Neuronal stem cell (in vitro differentiated cells): Measurements from ENCODE around the gene VPS16.

Experiments
- DNase-seq: peaks from one replicate; pipeline ENCODE4 v3.0.0-alpha.2; 2013; ENCODE audit warnings: low spot score
- H2AFZ ChIP-seq: one replicate; pipeline ENCODE4 v1.6.1; 2013; ENCODE audit warnings: mild to moderate bottlenecking, low read length, inconsistent platforms
- H2AK5ac ChIP-seq: 2 replicates; pipeline ENCODE4 v1.6.1; 2013; ENCODE audit warnings: low read depth, mild to moderate bottlenecking, inconsistent platforms, low read length, moderate library complexity, mixed read lengths
- H2BK120ac ChIP-seq: 2 replicates; pipeline ENCODE4 v1.6.1; 2013; ENCODE audit warnings: low read depth, mild to moderate bottlenecking, inconsistent platforms, low read length, moderate library complexity, mixed read lengths
- H2BK12ac ChIP-seq: one replicate; pipeline ENCODE4 v1.6.1; 2013; ENCODE audit warnings: low read length, inconsistent platforms
- H2BK15ac ChIP-seq: 2 replicates; pipeline ENCODE4 v1.6.1; 2013; ENCODE audit warnings: mild to moderate bottlenecking, low read length, inconsistent platforms, mixed read lengths
- H2BK5ac ChIP-seq: one replicate; pipeline ENCODE4 v1.6.1; 2013; ENCODE audit warnings: inconsistent platforms, mild to moderate bottlenecking, low read length, moderate library complexity
- H3K14ac ChIP-seq: one replicate; pipeline ENCODE4 v1.6.1; 2013; ENCODE audit warnings: low read length, inconsistent platforms
- H3K18ac ChIP-seq: 2 replicates; pipeline ENCODE4 v1.6.1; 2013; ENCODE audit warnings: low read length, inconsistent platforms
- H3K23ac ChIP-seq: 2 replicates; pipeline ENCODE4 v1.6.1; 2013; ENCODE audit warnings: low read depth, mild to moderate bottlenecking, mixed read lengths, low read length, inconsistent platforms; ENCODE audit not compliant: poor library complexity
- H3K27ac ChIP-seq: replicated peaks from 3 replicates; pipeline ENCODE4 v1.5.1; 2013; ENCODE audit warnings: low read length, inconsistent platforms
- H3K27me3 ChIP-seq, 3 experiments: 2 replicates each; pipeline ENCODE4 v1.6.1; 2013; ENCODE audit warnings: low read length in 3 of 3, mild to moderate bottlenecking in 2 of 3, inconsistent platforms in 1 of 3, low read depth in 1 of 3, mixed read lengths in 1 of 3, moderate library complexity in 1 of 3; ENCODE audit not compliant: control insufficient read depth in 3 of 3, insufficient read depth in 3 of 3
- H3K36me3 ChIP-seq, 2 donors: replicated peaks in 1 of 2; 2 replicates each; pipeline ENCODE4 v1.6.1; 2013; ENCODE audit warnings: low read length in 2 of 2; ENCODE audit not compliant: control insufficient read depth in 2 of 2, insufficient read depth in 2 of 2
- H3K4ac ChIP-seq: 2 replicates; pipeline ENCODE4 v1.6.1; 2013; ENCODE audit warnings: inconsistent platforms, mild to moderate bottlenecking, low read length, moderate library complexity
- H3K4me1 ChIP-seq, 2 donors: 1 replicate in 1 of 2; 2 replicates in 1 of 2; pipeline ENCODE4 v1.6.1; 2013; ENCODE audit warnings: low read length in 2 of 2, low read depth in 1 of 2; ENCODE audit not compliant: control insufficient read depth in 2 of 2, insufficient read depth in 1 of 2
- H3K4me2 ChIP-seq: one replicate; pipeline ENCODE4 v1.6.1; 2013; ENCODE audit warnings: mild to moderate bottlenecking, low read length, inconsistent platforms; ENCODE audit not compliant: insufficient read depth, poor library complexity, severe bottlenecking
- H3K4me3 ChIP-seq, 2 donors: 2 replicates each; pipeline ENCODE4 v1.5.1; 2013; ENCODE audit warnings: low read length in 2 of 2, mild to moderate bottlenecking in 2 of 2, inconsistent platforms in 1 of 2, moderate library complexity in 1 of 2
- H3K79me1 ChIP-seq: one replicate; pipeline ENCODE4 v1.6.1; 2013; ENCODE audit warnings: low read depth, mild to moderate bottlenecking, inconsistent platforms, low read length, moderate library complexity
- H3K9ac ChIP-seq: one replicate; pipeline ENCODE4 v1.6.1; 2013; ENCODE audit warnings: mild to moderate bottlenecking, low read depth, low read length, inconsistent platforms; ENCODE audit not compliant: poor library complexity
- H3K9me3 ChIP-seq, 2 donors: replicated peaks in 1 of 2; 2 replicates each; pipeline versions ENCODE3 to v1.6.1; 2013; ENCODE audit warnings: low read length in 2 of 2, mild to moderate bottlenecking in 2 of 2, inconsistent platforms in 1 of 2, low read depth in 1 of 2, mixed read lengths in 1 of 2, moderate library complexity in 1 of 2; ENCODE audit not compliant: control insufficient read depth in 2 of 2, insufficient read depth in 1 of 2
- H4K8ac ChIP-seq: one replicate; pipeline ENCODE4 v1.6.1; 2013; ENCODE audit warnings: low read depth, mild to moderate bottlenecking, inconsistent platforms, low read length, moderate library complexity
- H4K91ac ChIP-seq: one replicate; pipeline ENCODE4 v1.6.1; 2013; ENCODE audit warnings: low read length, low read depth, mild to moderate bottlenecking, inconsistent platforms; ENCODE audit not compliant: poor library complexity
- WGBS, 2 donors: extraction: QIAGEN DNeasy Blood & Tissue Kit; methylation state at CpG; one replicate each; pipeline ENCODE4 v1.1.7; 2013; ENCODE audit warnings: missing lambda C conversion rate in 2 of 2, mixed read lengths in 1 of 2; ENCODE audit not compliant: insufficient read length in 2 of 2, insufficient replicate concordance in 1 of 2; ENCODE audit errors: extremely low coverage in 2 of 2; 5-methylcytosine and 5-hydroxymethylcytosine counted together

Gene VPS16

DNA sequence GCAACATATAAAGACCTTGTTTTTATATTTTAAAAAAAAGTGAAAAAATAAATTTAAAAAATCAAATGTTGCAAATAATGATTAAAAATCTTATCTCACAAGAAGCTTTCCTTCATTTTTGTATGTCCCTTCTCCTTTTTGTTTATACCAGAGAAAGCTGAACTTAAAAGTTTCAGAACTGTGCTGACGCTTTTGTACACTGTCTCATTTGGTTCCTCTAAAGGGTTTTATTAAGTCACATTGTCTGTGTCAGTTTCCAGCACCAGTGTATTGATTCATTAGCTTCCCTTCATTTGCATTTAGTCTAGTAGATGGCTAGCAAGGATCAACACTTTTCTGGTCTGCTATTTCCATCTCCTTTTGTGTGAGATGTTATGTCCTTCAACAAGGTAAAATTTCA lies 6.8 kb upstream of the VPS16 start:
- H3K4me1 ChIP-seq, result peaks cover 0 to 2% of the 10 kb centered on the region in 2 donors
- H3K4me2 ChIP-seq, result no peak overlapping the region
- no peaks in the 10 kb centered on the region for H3K79me1 ChIP-seq
- no peak overlapping the region for H3K4me3 ChIP-seq
- peaks cover 13 to 39% of the 10 kb centered on the region in 2 donors for H3K36me3 ChIP-seq
- no peak overlapping the region for H3K9ac ChIP-seq
- H3K14ac ChIP-seq, result no peak overlapping the region
- no peak overlapping the region for H2BK12ac ChIP-seq
- WGBS, 2 donors, result no CpG with 5 or more reads among the region's 1 CpG
- peaks cover 0 to 4% of the 10 kb centered on the region in 2 donors for H3K9me3 ChIP-seq
- H3K27me3 ChIP-seq, result no peaks in the 10 kb centered on the region
- no peak overlapping the region for H4K91ac ChIP-seq
- H2BK120ac ChIP-seq, result no peak overlapping the region
- no peak overlapping the region for H3K27ac ChIP-seq
- H2AFZ ChIP-seq, result no peak overlapping the region
- no peak overlapping the region for H2BK15ac ChIP-seq
- H4K8ac ChIP-seq, result no peak overlapping the region
- no peak overlapping the region for H3K18ac ChIP-seq
- DNase-seq, result no peak
- H3K23ac ChIP-seq, result no peak overlapping the region
- no peak overlapping the region for H2BK5ac ChIP-seq
- no peak overlapping the region for H3K4ac ChIP-seq
- no peak overlapping the region for H2AK5ac ChIP-seq

DNA sequence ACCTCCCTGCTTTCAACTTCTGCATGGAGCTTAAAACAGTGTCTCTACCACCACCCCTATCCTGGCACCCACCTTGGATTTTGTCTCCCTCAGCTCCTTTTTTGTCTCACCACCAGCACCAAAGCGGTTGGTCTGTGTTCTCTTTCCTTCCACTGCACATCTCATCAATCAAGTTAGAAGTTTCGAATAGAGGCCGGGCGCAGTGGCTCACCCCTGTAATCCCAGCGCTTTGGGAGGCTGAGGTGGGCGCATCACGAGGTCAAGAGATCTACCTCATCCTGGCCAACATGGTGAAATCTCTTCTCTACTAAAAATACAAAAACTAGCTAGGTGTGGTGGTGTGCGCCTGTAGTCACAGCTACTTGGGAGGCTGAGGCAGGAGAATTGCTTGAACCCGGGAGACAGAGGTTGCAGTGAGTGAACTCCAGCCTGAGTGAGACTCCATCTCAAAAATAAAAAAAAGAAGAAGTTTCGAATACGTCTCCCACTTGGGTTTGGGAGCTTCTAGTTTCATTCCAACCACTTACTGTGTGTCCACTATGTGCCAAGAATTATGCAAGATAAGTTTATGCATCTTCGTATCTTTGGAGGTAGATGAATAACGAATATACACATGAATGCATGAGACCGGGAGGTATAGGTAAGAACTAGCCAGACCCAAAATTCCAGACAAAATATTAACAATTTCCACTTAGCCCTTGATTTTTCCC lies 6.0 kb upstream of the VPS16 start:
- Histone ChIP-seq H2BK12ac (no peak overlapping the region), H2BK120ac (no peak overlapping the region), H2BK5ac (no peak overlapping the region), H4K91ac (no peak overlapping the region), H3K14ac (no peak overlapping the region), H2AK5ac (no peak overlapping the region), H3K4ac (no peak overlapping the region), H3K4me3 (no peak overlapping the region), H3K27me3 (no peaks in the 10 kb centered on the region), H3K23ac (no peak overlapping the region), H4K8ac (no peak overlapping the region), H3K18ac (no peak overlapping the region), H3K79me1 (no peaks in the 10 kb centered on the region), H3K27ac (no peak overlapping the region), H3K36me3 (peaks cover 13 to 45% of the 10 kb centered on the region in 2 donors), H3K4me2 (no peak overlapping the region), H2AFZ (no peak overlapping the region), H3K9ac (no peak overlapping the region), H2BK15ac (no peak overlapping the region), H3K4me1 (peaks cover under 1 to 2% of the 10 kb centered on the region in 2 donors), H3K9me3 (peaks cover 0 to 4% of the 10 kb centered on the region in 2 donors)
- DNase-seq, result no peak
- no CpG with 5 or more reads among the region's 14 CpGs for WGBS, 2 donors

DNA sequence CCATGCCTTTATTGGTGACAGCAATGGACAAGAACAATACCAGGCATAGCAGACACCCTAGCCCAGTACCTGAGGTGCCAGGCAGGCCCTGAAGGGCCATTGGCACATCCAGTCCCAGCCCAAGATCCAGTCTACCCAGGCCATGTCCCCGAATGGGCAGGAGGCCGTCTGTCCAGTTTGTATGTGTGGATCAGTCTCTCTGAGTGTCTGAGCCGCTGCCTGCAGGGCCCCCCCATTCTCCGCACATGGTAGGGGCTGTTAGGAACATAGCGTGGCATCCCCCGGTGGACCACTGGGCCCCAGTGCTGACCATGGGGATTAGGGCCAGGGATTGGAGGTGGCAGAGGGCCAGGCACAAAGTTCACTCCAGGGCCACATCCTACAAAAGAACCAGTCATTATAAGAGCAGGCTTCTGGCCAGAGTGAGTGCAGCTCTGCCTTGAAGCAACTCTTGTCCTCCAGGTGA lies 5.2 kb upstream of the VPS16 start:
- Histone ChIP-seq H3K9ac (no peak overlapping the region), H3K36me3 (peaks cover 13 to 45% of the 10 kb centered on the region in 2 donors), H3K18ac (no peak overlapping the region), H2AK5ac (no peak overlapping the region), H4K91ac (no peak overlapping the region), H3K4me1 (peaks cover 7 to 8% of the 10 kb centered on the region in 2 donors), H3K14ac (no peak overlapping the region), H3K4ac (no peak overlapping the region), H3K27me3 (no peaks in the 10 kb centered on the region), H2BK15ac (no peak overlapping the region), H3K4me3 (no peak overlapping the region), H4K8ac (no peak overlapping the region), H2BK12ac (no peak overlapping the region), H2AFZ (no peak overlapping the region), H3K79me1 (peaks cover 3% of the 10 kb centered on the region), H3K4me2 (no peak overlapping the region), H3K27ac (no peak overlapping the region), H3K9me3 (peaks cover 0 to 4% of the 10 kb centered on the region in 2 donors), H2BK120ac (no peak overlapping the region), H2BK5ac (no peak overlapping the region), H3K23ac (no peak overlapping the region)
- WGBS, 2 donors, result no CpG with 5 or more reads among the region's 6 CpGs
- DNase-seq, result no peak

DNA sequence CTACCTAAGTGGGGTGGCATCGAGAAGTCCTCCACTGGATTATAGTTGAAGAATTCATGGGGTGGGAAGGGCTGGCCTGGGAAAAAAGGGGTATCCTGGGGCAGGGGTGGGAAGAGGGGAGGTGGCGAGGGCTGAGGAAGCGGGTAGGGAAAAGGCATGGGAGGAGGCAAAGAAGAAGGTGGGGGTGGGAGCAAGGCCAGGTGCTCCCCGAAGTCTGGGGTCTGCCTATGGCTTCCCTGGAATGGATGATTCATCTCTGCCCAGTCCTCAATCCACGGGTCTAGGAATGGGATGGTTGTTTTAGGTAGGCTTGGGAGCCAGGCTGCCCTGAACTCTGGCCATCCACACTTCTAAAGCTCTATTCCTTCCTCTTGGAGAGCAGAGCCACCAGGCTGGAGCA lies 4.5 kb upstream of the VPS16 start:
- H2BK15ac ChIP-seq, result no peak overlapping the region
- H3K36me3 ChIP-seq, result peaks cover 13 to 45% of the 10 kb centered on the region in 2 donors
- H2BK12ac ChIP-seq, result no peak overlapping the region
- H3K27me3 ChIP-seq, result no peaks in the 10 kb centered on the region
- no peak overlapping the region for H4K8ac ChIP-seq
- no peak overlapping the region for H3K4me2 ChIP-seq
- H3K79me1 ChIP-seq, result peaks cover 3% of the 10 kb centered on the region
- H2AFZ ChIP-seq, result no peak overlapping the region
- H3K9me3 ChIP-seq, result peaks cover 0 to 4% of the 10 kb centered on the region in 2 donors
- H2AK5ac ChIP-seq, result no peak overlapping the region
- H2BK5ac ChIP-seq, result no peak overlapping the region
- no peak overlapping the region for H3K4ac ChIP-seq
- no peak overlapping the region for H3K27ac ChIP-seq
- no peak overlapping the region for H3K18ac ChIP-seq
- H3K14ac ChIP-seq, result no peak overlapping the region
- H3K4me3 ChIP-seq, result no peak overlapping the region
- DNase-seq, result no peak
- H4K91ac ChIP-seq, result no peak overlapping the region
- no peak overlapping the region for H2BK120ac ChIP-seq
- no peak overlapping the region for H3K9ac ChIP-seq
- peaks cover 7 to 8% of the 10 kb centered on the region in 2 donors for H3K4me1 ChIP-seq
- no CpG with 5 or more reads among the region's 5 CpGs for WGBS, 2 donors
- H3K23ac ChIP-seq, result no peak overlapping the region
